ENCODE measurements around the gene SLC25A41. TPM values are rescaled to one million over a fixed set of nuclear protein-coding genes. Genes with fewer than 3 reads are reported as not detected.

SLC25A41 gene
- total RNA-seq (1.0 and 1.9 TPM in 2 replicates), polyA plus RNA-seq (0.96 and 1.7 TPM in 2 replicates)

DNA sequence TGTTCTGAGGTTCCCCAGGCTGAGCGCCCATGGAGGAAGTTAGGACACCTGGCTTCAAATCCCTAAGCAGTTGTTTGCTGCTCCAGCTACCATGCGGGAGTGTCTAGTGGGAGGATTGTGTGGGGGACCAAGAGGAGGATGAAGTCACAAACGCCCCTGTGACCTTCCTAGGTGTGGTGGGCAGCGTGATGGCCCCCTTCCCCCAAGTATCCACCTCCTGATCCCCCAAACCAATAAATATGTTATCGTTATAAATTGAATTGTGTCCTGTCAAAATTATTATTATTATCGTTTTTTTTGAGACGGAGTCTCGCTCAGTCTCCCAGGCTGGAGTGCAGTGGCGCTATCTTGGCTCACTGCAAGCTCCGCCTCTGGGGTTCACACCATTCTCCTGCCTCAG is at the start of gene SLC25A41:
SLC25A41 (minus strand) TSS at position 101 of the 400 bp plus-strand sequence; CDS start at position 31, 70 bp downstream.
- DNase-seq (ENCODE audit: low read depth in 1 of 2, low spot score in 1 of 2) = no peak
- no peak within 1 kb of the TSS for H3K4me3 ChIP-seq
- no peak within 1 kb of the TSS for H3K27ac ChIP-seq
- H3K9me3 ChIP-seq (ENCODE audit: low read depth) = no peaks in the 10 kb centered on the region
- TF ChIP-seq, protein P1, sequence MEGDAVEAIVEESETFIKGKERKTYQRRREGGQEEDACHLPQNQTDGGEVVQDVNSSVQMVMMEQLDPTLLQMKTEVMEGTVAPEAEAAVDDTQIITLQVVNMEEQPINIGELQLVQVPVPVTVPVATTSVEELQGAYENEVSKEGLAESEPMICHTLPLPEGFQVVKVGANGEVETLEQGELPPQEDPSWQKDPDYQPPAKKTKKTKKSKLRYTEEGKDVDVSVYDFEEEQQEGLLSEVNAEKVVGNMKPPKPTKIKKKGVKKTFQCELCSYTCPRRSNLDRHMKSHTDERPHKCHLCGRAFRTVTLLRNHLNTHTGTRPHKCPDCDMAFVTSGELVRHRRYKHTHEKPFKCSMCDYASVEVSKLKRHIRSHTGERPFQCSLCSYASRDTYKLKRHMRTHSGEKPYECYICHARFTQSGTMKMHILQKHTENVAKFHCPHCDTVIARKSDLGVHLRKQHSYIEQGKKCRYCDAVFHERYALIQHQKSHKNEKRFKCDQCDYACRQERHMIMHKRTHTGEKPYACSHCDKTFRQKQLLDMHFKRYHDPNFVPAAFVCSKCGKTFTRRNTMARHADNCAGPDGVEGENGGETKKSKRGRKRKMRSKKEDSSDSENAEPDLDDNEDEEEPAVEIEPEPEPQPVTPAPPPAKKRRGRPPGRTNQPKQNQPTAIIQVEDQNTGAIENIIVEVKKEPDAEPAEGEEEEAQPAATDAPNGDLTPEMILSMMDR (IDR thresholded peaks at IDR 0.05; ENCODE audit: low read depth, low read length) = no peak
- H3K27me3 ChIP-seq = peaks cover 9% of the 10 kb centered on the region
- H3K4me1 ChIP-seq (ENCODE audit: low read depth) = no peaks in the 10 kb centered on the region
- no peaks in the 10 kb centered on the region for H3K36me3 ChIP-seq

DNA sequence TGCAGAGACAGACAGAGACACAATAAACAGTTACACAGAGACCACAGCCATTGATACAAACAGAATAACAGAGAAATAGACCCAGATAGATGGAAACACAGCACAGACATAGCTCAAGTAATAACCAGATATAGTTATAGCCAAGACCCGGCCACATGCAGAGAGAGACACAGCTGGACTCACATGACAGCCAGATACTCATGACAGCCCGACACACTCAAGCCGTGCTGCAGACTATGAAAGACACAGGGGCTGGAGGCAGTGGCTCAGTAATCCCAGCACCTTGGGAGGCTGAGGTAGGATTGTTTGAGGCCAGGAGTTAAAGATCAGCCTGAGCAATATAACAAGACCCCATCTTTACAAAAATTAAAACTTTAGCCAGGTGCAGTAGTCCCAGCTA is 49.7 kb upstream of the SLC25A41 start:
- no peak for DNase-seq (ENCODE audit: low read depth in 1 of 2, low spot score in 1 of 2)
- H3K27ac ChIP-seq = no peak overlapping the region
- TF ChIP-seq, protein P1 (IDR thresholded peaks at IDR 0.05; ENCODE audit: low read depth, low read length) = no peak
- no peaks in the 10 kb centered on the region for H3K36me3 ChIP-seq
- H3K4me3 ChIP-seq = no peak overlapping the region
- H3K27me3 ChIP-seq = no peaks in the 10 kb centered on the region
- no peaks in the 10 kb centered on the region for H3K4me1 ChIP-seq (ENCODE audit: low read depth)
- H3K9me3 ChIP-seq (ENCODE audit: low read depth) = no peaks in the 10 kb centered on the region

DNA sequence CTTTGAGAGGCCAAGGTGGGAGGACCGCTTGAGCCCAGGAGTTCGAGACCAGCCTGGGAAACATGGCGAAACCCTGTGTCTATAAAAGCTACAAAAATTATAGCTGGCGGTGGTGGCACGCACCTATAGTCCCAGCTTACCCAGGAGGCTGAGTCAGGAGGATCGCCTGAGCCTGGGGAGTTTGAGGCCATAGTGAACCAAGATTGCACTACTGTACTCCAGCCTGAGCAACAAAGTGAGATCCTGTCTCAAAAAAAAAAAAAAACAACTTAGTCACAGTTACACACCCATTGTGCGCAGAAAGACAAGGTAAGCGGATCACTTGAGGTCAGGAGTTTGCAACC is 48.8 kb upstream of the SLC25A41 start:
- H3K9me3 ChIP-seq (ENCODE audit: low read depth) = no peaks in the 10 kb centered on the region
- no peak overlapping the region for H3K4me3 ChIP-seq
- H3K36me3 ChIP-seq = no peaks in the 10 kb centered on the region
- H3K4me1 ChIP-seq (ENCODE audit: low read depth) = no peaks in the 10 kb centered on the region
- no peak overlapping the region for H3K27ac ChIP-seq
- H3K27me3 ChIP-seq = no peaks in the 10 kb centered on the region
- TF ChIP-seq, protein P1 (IDR thresholded peaks at IDR 0.05; ENCODE audit: low read depth, low read length) = no peak
- DNase-seq (ENCODE audit: low read depth in 1 of 2, low spot score in 1 of 2) = no peak

DNA sequence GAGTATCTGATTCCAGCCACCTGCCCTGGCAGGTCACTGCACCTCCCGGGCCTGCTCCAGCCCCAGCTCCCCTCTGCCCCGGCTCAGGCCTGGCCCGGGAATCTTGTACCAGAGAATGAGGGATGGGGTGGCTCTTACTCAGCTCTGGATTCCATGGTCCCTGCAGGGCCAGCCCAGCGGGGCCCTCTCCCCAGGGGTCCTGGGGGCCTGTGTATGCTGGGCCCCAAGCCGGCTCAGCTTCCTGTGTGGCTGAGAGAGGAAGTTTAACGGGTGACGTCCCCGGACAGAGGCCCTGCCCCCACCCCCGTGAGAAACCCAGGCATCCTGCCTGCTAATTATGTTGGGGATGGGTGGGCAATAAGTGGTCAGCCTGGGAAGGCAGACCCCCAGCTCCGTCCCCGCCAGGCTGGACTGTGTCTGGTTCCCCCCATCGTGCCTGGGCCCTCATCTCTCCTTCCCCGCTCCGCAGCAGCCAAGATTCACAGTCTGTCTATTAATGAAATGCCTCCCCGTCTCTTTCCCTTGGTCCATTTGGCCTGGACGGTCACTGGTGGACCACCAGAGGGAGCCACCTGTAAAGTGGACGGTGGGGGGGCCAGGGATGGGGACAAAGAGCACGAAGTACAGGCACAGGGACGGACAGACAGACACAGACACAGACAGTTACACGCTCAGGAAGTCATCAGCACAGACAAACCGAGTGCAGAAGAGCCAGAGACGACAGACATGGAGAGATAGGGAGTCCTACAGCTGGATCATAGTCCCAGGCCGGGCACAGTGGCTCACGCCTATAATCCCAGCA is 48.2 kb upstream of the SLC25A41 start, which contains the start of gene DENND1C:
DENND1C (minus strand) TSS at position 247 of the 802 bp plus-strand sequence; CDS start at position 155, 92 bp downstream.
- Histone ChIP-seq H3K27me3 (no peaks in the 10 kb centered on the region), H3K27ac (no peak within 1 kb of the TSS), H3K36me3 (no peaks in the 10 kb centered on the region), H3K9me3 (ENCODE audit: low read depth) (no peaks in the 10 kb centered on the region), H3K4me3 (no peak within 1 kb of the TSS), H3K4me1 (ENCODE audit: low read depth) (no peaks in the 10 kb centered on the region)
- TF ChIP-seq, protein P1 (IDR thresholded peaks at IDR 0.05; ENCODE audit: low read depth, low read length) = peak; percentile 62
- peak; percentile 23 to 54 for DNase-seq (ENCODE audit: low read depth in 1 of 2, low spot score in 1 of 2)

DNA sequence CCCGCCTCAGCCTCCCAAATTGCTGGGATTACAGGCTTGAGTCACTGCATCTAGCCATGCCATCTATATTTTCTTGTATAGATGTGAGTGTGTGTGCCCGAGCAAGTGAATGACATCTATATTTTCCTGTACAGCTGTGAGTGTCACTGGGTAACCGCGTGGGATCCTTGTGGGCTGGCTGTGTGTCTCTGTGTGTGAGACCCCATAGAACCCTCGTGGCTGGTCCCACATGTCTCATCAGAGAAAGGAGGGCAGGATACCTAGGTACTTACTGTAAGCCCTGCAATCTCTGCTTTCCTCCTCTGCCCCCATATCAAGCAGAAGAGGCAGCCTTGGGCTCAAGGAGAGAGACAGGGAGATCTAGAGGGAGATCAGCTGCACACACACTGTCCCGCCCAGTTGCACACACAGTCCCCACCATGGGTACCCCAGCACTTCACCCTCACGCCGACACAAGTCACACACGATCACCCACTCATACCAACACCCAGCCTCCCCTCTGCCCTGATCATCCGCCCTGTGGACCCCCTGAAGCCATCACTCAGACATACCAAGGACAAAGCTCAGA is 47.4 kb upstream of the SLC25A41 start:
- Histone ChIP-seq H3K4me1 (ENCODE audit: low read depth) (no peaks in the 10 kb centered on the region), H3K27ac (no peak overlapping the region), H3K36me3 (no peaks in the 10 kb centered on the region), H3K4me3 (no peak overlapping the region), H3K27me3 (no peaks in the 10 kb centered on the region), H3K9me3 (ENCODE audit: low read depth) (no peaks in the 10 kb centered on the region)
- TF ChIP-seq, protein P1 (IDR thresholded peaks at IDR 0.05; ENCODE audit: low read depth, low read length) = no peak
- no peak for DNase-seq (ENCODE audit: low read depth in 1 of 2, low spot score in 1 of 2)
